KMS-11 (cell line): ENCODE measurements around the gene ABTB2.
A peak's percentile ranks its signal among the peaks of the same experiment; 100 is the strongest.

ENCODE experiments used
- H2AFZ ChIP-seq: fragments of 200-600 bp; sonication (generic); 2 replicates; pipeline ENCODE4 v1.6.1; 2016; ENCODE audit warnings: antibody characterized with exemption, mixed run types, low read depth
- H3K27ac ChIP-seq: fragments of 200-600 bp; sonication (generic); 2 replicates; pipeline ENCODE4 v1.6.1; 2016; ENCODE audit warnings: mild to moderate bottlenecking, mixed run types
- H3K27me3 ChIP-seq: fragments of 200-600 bp; sonication (generic); 2 replicates; pipeline ENCODE4 v1.6.1; 2017; ENCODE audit warnings: mild to moderate bottlenecking, low read depth, mixed run types, moderate library complexity; ENCODE audit not compliant: insufficient read depth
- H3K36me3 ChIP-seq: fragments of 200-600 bp; sonication (generic); 2 replicates; pipeline ENCODE4 v1.6.1; 2017; ENCODE audit warnings: mild to moderate bottlenecking, mixed run types; ENCODE audit not compliant: insufficient read depth
- H3K4me1 ChIP-seq: fragments of 200-600 bp; sonication (generic); 2 replicates; pipeline ENCODE4 v1.6.1; 2016; ENCODE audit warnings: mild to moderate bottlenecking, low read depth, mixed run types; ENCODE audit not compliant: poor library complexity, severe bottlenecking
- H3K4me2 ChIP-seq: fragments of 200-600 bp; sonication (generic); 2 replicates; pipeline ENCODE4 v1.7.0; 2016; ENCODE audit warnings: mild to moderate bottlenecking, mixed run types
- H3K4me3 ChIP-seq: fragments of 200-600 bp; sonication (generic); IDR thresholded peaks from 2 replicates; pipeline ENCODE4 v1.6.1; 2017; ENCODE audit warnings: low read depth, low read length, mixed read lengths; ENCODE audit not compliant: insufficient read depth
- H3K79me2 ChIP-seq: fragments of 200-600 bp; sonication (generic); 2 replicates; pipeline ENCODE4 v1.6.1; 2016; ENCODE audit warnings: low read depth, mixed run types; ENCODE audit not compliant: insufficient read depth
- H3K9ac ChIP-seq: fragments of 200-600 bp; sonication (generic); 2 replicates; pipeline ENCODE4 v1.6.1; 2016; ENCODE audit warnings: mild to moderate bottlenecking, mixed run types
- H4K20me1 ChIP-seq: fragments of 200-600 bp; sonication (generic); 2 replicates; pipeline ENCODE4 v1.6.1; 2016; ENCODE audit warnings: mild to moderate bottlenecking, mixed run types; ENCODE audit not compliant: insufficient read depth
- TF ChIP-seq, protein P1 (sequence below): fragments of 200-600 bp; sonication (generic); conservative IDR thresholded peaks from 2 replicates; pipeline ENCODE4 v1.6.1; 2017; ENCODE audit warnings: low read depth, mild to moderate bottlenecking, antibody characterized with exemption, low read length, moderate library complexity, mixed read lengths

ABTB2 gene

DNA sequence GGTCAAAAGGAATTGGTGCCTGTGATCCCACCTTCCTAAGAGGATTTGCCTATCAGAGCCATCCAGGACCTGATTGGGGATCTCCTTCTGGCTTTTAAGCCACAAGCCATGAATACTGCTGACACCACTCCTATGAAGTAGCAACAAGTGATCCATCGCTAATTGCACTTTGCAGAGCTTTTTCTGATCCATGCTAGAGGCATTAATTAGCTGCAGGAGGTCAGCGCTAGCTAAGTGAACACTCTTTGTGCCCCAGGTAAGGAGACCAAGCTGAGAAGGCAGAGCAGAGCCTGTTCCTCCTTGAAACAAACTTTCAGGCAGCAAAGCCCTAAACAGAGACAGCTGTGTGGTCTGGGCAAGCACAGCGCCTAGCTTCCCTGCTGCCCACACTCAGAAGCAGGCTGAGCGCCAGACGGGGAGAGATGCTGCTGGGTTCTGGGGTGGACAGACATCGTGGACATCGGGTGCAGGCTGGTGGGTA lies 122.2 kb downstream of the ABTB2 start:
- H3K36me3 ChIP-seq = no peaks in the 10 kb centered on the region
- H3K27ac ChIP-seq = no peak overlapping the region
- H3K4me2 ChIP-seq = no peak overlapping the region
- H3K9ac ChIP-seq = no peak overlapping the region
- H3K27me3 ChIP-seq = no peaks in the 10 kb centered on the region
- H3K4me1 ChIP-seq = peaks cover 28% of the 10 kb centered on the region
- no peaks in the 10 kb centered on the region for H3K79me2 ChIP-seq
- no peaks in the 10 kb centered on the region for H4K20me1 ChIP-seq
- no peak overlapping the region for H2AFZ ChIP-seq
- no peak overlapping the region for H3K4me3 ChIP-seq
- TF ChIP-seq, protein P1, sequence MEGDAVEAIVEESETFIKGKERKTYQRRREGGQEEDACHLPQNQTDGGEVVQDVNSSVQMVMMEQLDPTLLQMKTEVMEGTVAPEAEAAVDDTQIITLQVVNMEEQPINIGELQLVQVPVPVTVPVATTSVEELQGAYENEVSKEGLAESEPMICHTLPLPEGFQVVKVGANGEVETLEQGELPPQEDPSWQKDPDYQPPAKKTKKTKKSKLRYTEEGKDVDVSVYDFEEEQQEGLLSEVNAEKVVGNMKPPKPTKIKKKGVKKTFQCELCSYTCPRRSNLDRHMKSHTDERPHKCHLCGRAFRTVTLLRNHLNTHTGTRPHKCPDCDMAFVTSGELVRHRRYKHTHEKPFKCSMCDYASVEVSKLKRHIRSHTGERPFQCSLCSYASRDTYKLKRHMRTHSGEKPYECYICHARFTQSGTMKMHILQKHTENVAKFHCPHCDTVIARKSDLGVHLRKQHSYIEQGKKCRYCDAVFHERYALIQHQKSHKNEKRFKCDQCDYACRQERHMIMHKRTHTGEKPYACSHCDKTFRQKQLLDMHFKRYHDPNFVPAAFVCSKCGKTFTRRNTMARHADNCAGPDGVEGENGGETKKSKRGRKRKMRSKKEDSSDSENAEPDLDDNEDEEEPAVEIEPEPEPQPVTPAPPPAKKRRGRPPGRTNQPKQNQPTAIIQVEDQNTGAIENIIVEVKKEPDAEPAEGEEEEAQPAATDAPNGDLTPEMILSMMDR = no peak

GRCh38 chr11:34235189-34235588 lies 122.6 kb downstream of the ABTB2 start:
- TF ChIP-seq, protein P1 = no peak
- no peaks in the 10 kb centered on the region for H3K27me3 ChIP-seq
- H3K36me3 ChIP-seq = no peaks in the 10 kb centered on the region
- no peak overlapping the region for H3K4me2 ChIP-seq
- no peak overlapping the region for H3K27ac ChIP-seq
- peaks cover 25% of the 10 kb centered on the region for H3K4me1 ChIP-seq
- H4K20me1 ChIP-seq = no peaks in the 10 kb centered on the region
- no peak overlapping the region for H2AFZ ChIP-seq
- no peak overlapping the region for H3K9ac ChIP-seq
- no peaks in the 10 kb centered on the region for H3K79me2 ChIP-seq
- H3K4me3 ChIP-seq = no peak overlapping the region

GRCh38 chr11:34234086-34234740 lies 123.6 kb downstream of the ABTB2 start:
- no peaks in the 10 kb centered on the region for H3K79me2 ChIP-seq
- peak overlapping the region; percentile 55 for H3K4me2 ChIP-seq
- no peaks in the 10 kb centered on the region for H4K20me1 ChIP-seq
- H3K4me1 ChIP-seq = peaks cover 15% of the 10 kb centered on the region
- H3K27ac ChIP-seq = no peak overlapping the region
- peak overlapping the region; percentile 50; the same call in 1 of the 2 replicates for H2AFZ ChIP-seq
- no peak overlapping the region for H3K9ac ChIP-seq
- H3K4me3 ChIP-seq = no peak overlapping the region
- no peaks in the 10 kb centered on the region for H3K27me3 ChIP-seq
- H3K36me3 ChIP-seq = no peaks in the 10 kb centered on the region
- TF ChIP-seq, protein P1 = no peak

GRCh38 chr11:34233215-34233614 lies 124.6 kb downstream of the ABTB2 start:
- no peaks in the 10 kb centered on the region for H3K27me3 ChIP-seq
- no peaks in the 10 kb centered on the region for H4K20me1 ChIP-seq
- no peaks in the 10 kb centered on the region for H3K36me3 ChIP-seq
- TF ChIP-seq, protein P1 = no peak
- peaks cover 14% of the 10 kb centered on the region for H3K4me1 ChIP-seq
- H3K4me2 ChIP-seq = no peak overlapping the region
- no peak overlapping the region for H3K9ac ChIP-seq
- H3K27ac ChIP-seq = no peak overlapping the region
- H3K79me2 ChIP-seq = no peaks in the 10 kb centered on the region
- H2AFZ ChIP-seq = no peak overlapping the region
- no peak overlapping the region for H3K4me3 ChIP-seq
